T-cell (primary cell): ENCODE data around the gene HTRA1. TPM values are rescaled to one million over a fixed set of nuclear protein-coding genes. Genes with fewer than 3 reads are reported as not detected.

ENCODE experiments used
- ATAC-seq, 4 experiments: fragments of 200-7000 bp in 3 of 4; fragments of 150-1000 bp in 1 of 4; cut with Tn5 transposase; replicated peaks in 1 of 4; 1 replicate in 3 of 4; 2 replicates in 1 of 4; pipeline ENCODE4 v1.10.0; 2021; ENCODE audit warnings: moderate library complexity in 3 of 4, mild to moderate bottlenecking in 2 of 4, moderate number of reproducible peaks in 1 of 4
- CTCF ChIA-PET, 2 donors: fragments of 300-600 bp; sonication (Branson Sonifier 250); formaldehyde crosslinking; loops; one replicate each; lab custom pipeline; 2022; ENCODE audit warnings: antibody characterized with exemption in 2 of 2; lab: Charles Lee
- POLR2A ChIA-PET, 2 donors: fragments of 300-600 bp; sonication (Branson Sonifier 250); formaldehyde crosslinking; loops; one replicate each; lab custom pipeline; 2022; ENCODE audit warnings: antibody characterized with exemption in 2 of 2; lab: Charles Lee
- DNase-seq, 35 experiments: peaks; one replicate each; pipeline versions ENCODE4 v3.0.0 to v3.0.0-alpha.2; 2013 to 2023
- H3K27ac ChIP-seq: one replicate; pipeline ENCODE4 v1.5.1; 2013; ENCODE audit warnings: low read length
- H3K27me3 ChIP-seq, 2 experiments: replicated peaks in 1 of 2; 1 replicate in 1 of 2; 2 replicates in 1 of 2; pipeline versions ENCODE4 v1.6.1 to v1.7.0; 2013; ENCODE audit warnings: low read length in 1 of 2, mixed read lengths in 1 of 2; ENCODE audit not compliant: control insufficient read depth in 2 of 2, insufficient read depth in 2 of 2; ENCODE audit errors: extremely low read depth in 1 of 2
- H3K36me3 ChIP-seq, 2 donors: 1 replicate in 1 of 2; 2 replicates in 1 of 2; pipeline versions ENCODE4 v1.6.1 to v1.7.0; 2013; ENCODE audit warnings: low read length in 1 of 2; ENCODE audit not compliant: control insufficient read depth in 2 of 2, insufficient read depth in 1 of 2; ENCODE audit errors: extremely low read depth in 1 of 2
- H3K4me1 ChIP-seq, 2 experiments: 1 replicate in 1 of 2; 2 replicates in 1 of 2; pipeline versions ENCODE4 v1.6.1 to v1.7.0; 2013; ENCODE audit warnings: low read length in 2 of 2, mixed read lengths in 1 of 2; ENCODE audit not compliant: insufficient read depth in 2 of 2, control insufficient read depth in 1 of 2; ENCODE audit errors: extremely low read depth in 1 of 2
- H3K4me3 ChIP-seq, 2 donors: 1 replicate in 1 of 2; 2 replicates in 1 of 2; pipeline versions ENCODE4 v1.5.1 to v1.7.0; 2013; ENCODE audit warnings: mild to moderate bottlenecking in 2 of 2, low read length in 1 of 2, moderate library complexity in 1 of 2; ENCODE audit not compliant: control insufficient read depth in 1 of 2; ENCODE audit errors: extremely low read depth in 1 of 2
- H3K9me3 ChIP-seq: 2 replicates; pipeline ENCODE4 v1.7.0; 2013
- H3K27ac Mint-ChIP-seq, 2 donors: one replicate each; pipeline ENCODE4 v1.8.0; 2020 to 2021; ENCODE audit warnings: mild to moderate bottlenecking in 2 of 2, mixed read lengths in 2 of 2
- H3K27me3 Mint-ChIP-seq, 2 donors: one replicate each; pipeline ENCODE4 v1.8.0; 2021 to 2022; ENCODE audit warnings: mixed read lengths in 2 of 2
- H3K36me3 Mint-ChIP-seq: one replicate; pipeline ENCODE4 v1.8.0; 2021; ENCODE audit warnings: mixed read lengths
- H3K4me1 Mint-ChIP-seq, 3 donors: one replicate each; pipeline ENCODE4 v1.8.0; 2020 to 2022; ENCODE audit warnings: mixed read lengths in 3 of 3, mild to moderate bottlenecking in 1 of 3
- H3K4me3 Mint-ChIP-seq, 3 donors: one replicate each; pipeline ENCODE4 v1.8.0; 2020 to 2022; ENCODE audit warnings: mild to moderate bottlenecking in 3 of 3, mixed read lengths in 3 of 3, moderate library complexity in 3 of 3
- H3K9me3 Mint-ChIP-seq, 3 donors: one replicate each; pipeline ENCODE4 v1.8.0; 2020 to 2022; ENCODE audit warnings: mixed read lengths in 3 of 3
- WGBS: methylation state at CpG from one replicate; pipeline ENCODE4 v1.1.5; 2013; ENCODE audit warnings: missing lambda C conversion rate; ENCODE audit not compliant: insufficient coverage; 5-methylcytosine and 5-hydroxymethylcytosine counted together
- total RNA-seq, 35 experiments: library from RNA in 6 of 35; stranded (reverse) in 6 of 35; fragments of 120-200 nt in 1 of 35; gene quantifications; one replicate each; pipeline versions ENCODE4 v1.2.1 to v1.2.4 and lab custom pipeline; 2013 to 2026

The HTRA1 gene
- total RNA-seq, 5 donors from 2014 or later (not counting 1 experiment from before 2014, with no cell fraction given): 0.51 to 0.56 (median 0.55) TPM; not detected in 2

DNA sequence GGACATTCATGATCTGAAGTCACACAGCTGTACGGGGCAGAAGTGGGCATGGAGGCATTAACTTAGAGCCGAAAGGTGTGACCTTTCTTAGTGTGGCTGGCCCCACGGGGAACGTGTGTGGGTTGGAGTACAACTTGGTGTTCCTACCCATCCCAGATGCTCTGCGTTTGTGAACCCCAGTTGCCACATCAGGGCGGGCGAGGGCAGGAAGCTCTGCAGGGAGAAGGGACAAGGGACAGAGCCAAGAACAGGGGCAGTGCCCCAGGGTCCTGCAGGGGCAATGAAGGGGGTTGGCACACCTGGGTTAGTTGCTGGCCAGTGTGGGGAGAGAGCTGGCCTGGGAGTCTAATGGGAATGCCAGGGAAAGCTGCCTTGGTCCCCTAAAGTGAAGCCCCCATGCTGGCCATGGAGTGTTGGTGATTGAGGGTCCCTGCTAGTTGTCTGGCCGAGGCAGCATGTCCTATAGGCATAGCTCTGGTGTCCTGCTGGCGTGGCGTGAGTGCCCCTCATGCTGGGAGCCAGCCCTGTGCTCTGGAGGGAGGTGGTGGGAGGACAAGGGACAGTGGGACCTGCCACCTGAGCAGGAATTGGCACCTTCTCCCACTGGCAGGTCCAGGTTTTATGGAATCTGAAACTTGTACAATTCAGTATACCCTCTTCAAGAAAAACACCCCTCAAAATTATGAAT lies 18.9 kb downstream of the HTRA1 start:
- WGBS: 87% methylated on average over 7 of the region's 10 CpGs
- no peak for DNase-seq
- CTCF ChIA-PET: no interaction called here

DNA sequence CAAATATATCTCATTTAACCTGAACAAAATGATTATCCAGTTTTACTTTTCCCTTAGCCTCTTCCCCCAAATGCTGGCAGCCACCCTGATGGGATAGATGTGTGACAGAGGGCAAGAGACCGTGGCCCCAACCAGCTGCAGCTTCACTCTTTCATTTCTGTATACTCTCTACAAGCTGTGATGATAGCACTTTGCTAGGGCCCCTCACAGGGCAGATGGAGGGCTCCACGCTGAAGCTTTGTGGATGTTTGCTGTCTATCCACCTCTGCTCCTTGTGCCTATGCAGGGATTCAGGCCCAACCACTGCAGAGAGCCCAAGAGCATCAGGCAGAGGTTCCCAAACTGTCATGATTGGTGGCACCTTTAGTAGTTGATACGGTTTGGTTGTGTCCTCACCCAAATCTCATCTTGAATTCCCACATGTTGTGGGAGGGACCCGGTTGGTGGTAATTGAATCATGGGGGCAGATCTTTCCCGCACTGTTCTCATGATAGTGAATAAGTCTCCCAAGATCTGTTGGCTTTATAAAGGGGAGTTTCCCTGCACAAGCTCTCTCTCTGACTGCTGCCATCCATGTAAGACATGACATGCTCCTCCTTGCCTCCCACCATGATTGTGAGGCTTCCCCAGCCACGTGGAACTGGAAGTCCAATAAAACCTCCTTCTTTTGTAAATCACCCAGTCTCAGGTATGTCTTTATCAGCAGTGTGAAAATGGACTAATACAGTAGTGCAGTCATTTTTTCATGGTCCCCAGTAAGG lies 20.1 kb downstream of the HTRA1 start:
- ChIA-PET CTCF (no interaction called here), POLR2A (no interaction called here)
- Mint-ChIP-seq H3K27ac (no peak overlapping the region), H3K4me3 (no peak overlapping the region), H3K27me3 (peaks cover 6% of the 10 kb centered on the region in 2 donors), H3K9me3 (peaks cover 3 to 5% (median 4%) of the 10 kb centered on the region in 3 donors), H3K36me3 (no peaks in the 10 kb centered on the region), H3K4me1 (no peaks in the 10 kb centered on the region)
- DNase-seq (no peak), ATAC-seq (no peak)
- Histone ChIP-seq H3K4me1 (no peaks in the 10 kb centered on the region), H3K36me3 (no peaks in the 10 kb centered on the region), H3K9me3 (no peaks in the 10 kb centered on the region), H3K27ac (no peak overlapping the region), H3K4me3 (no peak overlapping the region), H3K27me3 (peaks cover 0 to 10% of the 10 kb centered on the region in 2 experiments)
- 83% methylated on average over 1 of the region's 6 CpGs for WGBS

More for the DNA sequence above, 18.9 kb downstream of the HTRA1 start:
- Mint-ChIP-seq H3K27me3 (peaks cover 6 to 11% of the 10 kb centered on the region in 2 donors), H3K4me3 (no peak overlapping the region), H3K4me1 (no peaks in the 10 kb centered on the region), H3K27ac (no peak overlapping the region), H3K36me3 (no peaks in the 10 kb centered on the region), H3K9me3 (peaks cover 3 to 5% (median 4%) of the 10 kb centered on the region in 3 donors)
- no peak for ATAC-seq
- no peaks in the 10 kb centered on the region for H3K36me3 ChIP-seq
- H3K4me1 ChIP-seq: no peaks in the 10 kb centered on the region
- H3K27ac ChIP-seq: no peak overlapping the region
- H3K4me3 ChIP-seq: no peak overlapping the region
- POLR2A ChIA-PET: no interaction called here
- H3K9me3 ChIP-seq: no peaks in the 10 kb centered on the region
- H3K27me3 ChIP-seq: peaks cover 0 to 14% of the 10 kb centered on the region in 2 experiments

DNA sequence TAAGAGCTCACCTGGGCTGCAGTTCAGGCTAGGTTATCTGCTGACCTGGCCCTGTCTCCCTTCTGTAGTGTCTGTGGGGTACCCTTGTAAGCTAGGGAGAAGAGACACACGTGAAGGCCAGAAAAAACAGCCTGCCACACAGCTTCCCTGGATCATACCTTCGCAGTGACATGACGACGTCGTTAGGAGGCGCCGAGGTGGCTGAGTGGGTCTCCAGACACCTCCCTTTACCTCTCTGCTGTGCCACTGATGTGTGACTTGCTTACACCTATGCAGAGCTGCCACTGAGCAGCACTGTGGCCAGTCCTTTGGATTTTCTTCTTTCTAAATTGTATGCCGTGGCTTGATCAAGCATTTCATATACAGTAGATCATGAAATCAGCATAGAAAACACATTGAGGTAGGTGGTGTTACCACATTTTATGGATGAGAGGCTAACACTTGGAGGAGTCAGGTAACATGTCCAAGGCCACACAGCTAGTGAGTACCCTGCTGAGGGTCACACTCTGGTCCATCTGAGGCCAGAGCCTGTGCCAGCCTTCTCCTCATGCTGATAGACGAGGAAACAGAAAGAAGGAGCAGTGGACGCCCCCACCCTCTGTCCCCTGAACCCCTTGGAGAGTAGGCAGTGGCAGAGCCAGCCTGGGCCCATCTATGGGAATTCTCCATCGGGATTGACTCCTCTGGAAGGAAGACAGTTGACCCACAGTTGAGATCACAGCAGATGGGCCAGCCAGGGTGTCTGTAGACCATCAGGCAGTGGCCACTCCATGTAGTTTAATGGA lies 23.1 kb downstream of the HTRA1 start:
- H3K4me3 ChIP-seq: no peak overlapping the region
- no peak overlapping the region for H3K27ac Mint-ChIP-seq
- ATAC-seq (no peak), DNase-seq (no peak)
- H3K4me1 Mint-ChIP-seq: no peaks in the 10 kb centered on the region
- H3K9me3 ChIP-seq: no peaks in the 10 kb centered on the region
- H3K4me1 ChIP-seq: no peaks in the 10 kb centered on the region
- no peaks in the 10 kb centered on the region for H3K36me3 Mint-ChIP-seq
- peaks cover 3 to 5% (median 4%) of the 10 kb centered on the region in 3 donors for H3K9me3 Mint-ChIP-seq
- H3K27ac ChIP-seq: no peak overlapping the region
- peaks cover 0 to 10% of the 10 kb centered on the region in 2 experiments for H3K27me3 ChIP-seq
- H3K27me3 Mint-ChIP-seq: peaks cover 3 to 4% of the 10 kb centered on the region in 2 donors
- no peak overlapping the region for H3K4me3 Mint-ChIP-seq
- 84% methylated on average over 8 of the region's 11 CpGs for WGBS
- ChIA-PET POLR2A (no interaction called here), CTCF (no interaction called here)
- no peaks in the 10 kb centered on the region for H3K36me3 ChIP-seq

DNA sequence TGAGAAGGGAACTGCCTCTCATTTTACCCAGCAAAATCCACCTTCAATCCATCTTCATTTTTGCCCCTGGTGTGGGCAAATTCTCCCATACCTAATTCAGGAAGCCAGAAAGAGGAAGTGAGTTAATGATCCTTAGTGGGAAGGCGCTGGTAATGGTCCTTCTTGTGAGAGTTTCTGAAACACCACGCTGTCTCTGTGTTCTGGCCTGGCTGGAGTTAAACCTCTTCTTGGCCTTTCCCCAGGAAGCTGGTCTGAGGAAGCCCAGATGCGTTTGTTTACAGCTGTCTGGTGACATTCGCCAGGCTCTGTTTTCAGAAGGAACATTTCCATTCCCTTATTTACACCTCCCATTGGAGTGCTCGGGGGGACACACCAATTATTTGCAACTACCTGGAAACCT lies 24.3 kb downstream of the HTRA1 start:
- Mint-ChIP-seq H3K27ac (no peak overlapping the region), H3K4me1 (peaks cover 0 to 3% (median under 1%) of the 10 kb centered on the region in 3 donors), H3K36me3 (no peaks in the 10 kb centered on the region), H3K27me3 (peaks cover 3 to 4% of the 10 kb centered on the region in 2 donors), H3K4me3 (no peak overlapping the region), H3K9me3 (peaks cover 3 to 5% (median 4%) of the 10 kb centered on the region in 3 donors)
- Histone ChIP-seq H3K36me3 (no peaks in the 10 kb centered on the region), H3K9me3 (no peaks in the 10 kb centered on the region), H3K27ac (no peak overlapping the region), H3K27me3 (peaks cover 0 to 7% of the 10 kb centered on the region in 2 experiments), H3K4me1 (no peaks in the 10 kb centered on the region), H3K4me3 (no peak overlapping the region)
- ATAC-seq (no peak), DNase-seq (no peak)
- ChIA-PET CTCF (no interaction called here), POLR2A (no interaction called here)
- 8% methylated on average over 2 of the region's 5 CpGs for WGBS

DNA sequence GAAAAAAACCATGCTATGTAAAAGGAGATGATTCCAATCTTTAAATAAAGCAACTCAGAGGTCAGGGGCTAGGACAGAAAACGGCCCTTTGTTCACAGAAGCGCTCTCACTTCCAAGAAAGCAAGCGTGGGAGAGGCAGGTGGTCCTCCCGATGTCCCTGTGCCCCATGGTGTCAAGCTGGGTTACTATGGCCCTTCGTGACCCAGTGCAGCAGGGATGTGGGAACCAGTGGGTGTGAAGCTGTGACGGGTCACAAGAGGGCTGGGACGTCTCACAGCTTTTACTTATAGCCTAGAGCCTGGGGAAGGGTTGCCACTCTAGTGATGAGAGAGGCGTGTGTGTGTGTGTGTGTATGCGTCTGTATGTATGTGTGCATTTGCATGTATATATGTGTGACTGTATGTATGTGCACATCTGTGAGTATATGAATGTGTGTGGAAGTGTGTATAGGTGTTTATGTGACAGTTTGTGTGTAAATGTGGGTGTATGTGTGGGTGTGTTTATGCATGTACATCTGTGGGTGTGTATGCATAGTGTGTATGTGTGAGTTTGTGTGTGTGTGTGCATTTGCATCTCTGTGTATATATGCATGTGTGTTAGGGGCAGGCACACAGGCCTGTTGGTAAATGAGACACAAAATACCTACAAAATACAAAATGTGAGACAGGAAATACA lies 25.2 kb downstream of the HTRA1 start:
- Histone ChIP-seq H3K36me3 (no peaks in the 10 kb centered on the region), H3K9me3 (no peaks in the 10 kb centered on the region), H3K27ac (no peak overlapping the region), H3K4me3 (no peak overlapping the region), H3K4me1 (peaks cover 0 to 9% of the 10 kb centered on the region in 2 experiments), H3K27me3 (peaks cover 0 to 11% of the 10 kb centered on the region in 2 experiments)
- ATAC-seq: no peak
- H3K4me1 Mint-ChIP-seq: peaks cover 6 to 12% (median 9%) of the 10 kb centered on the region in 3 donors
- 82% methylated on average over 9 of the region's 9 CpGs for WGBS
- H3K36me3 Mint-ChIP-seq: no peaks in the 10 kb centered on the region
- ChIA-PET POLR2A (no interaction called here), CTCF (no interaction called here)
- no peak overlapping the region for H3K4me3 Mint-ChIP-seq
- no peak for DNase-seq
- H3K9me3 Mint-ChIP-seq: peaks cover 3 to 4% (median 4%) of the 10 kb centered on the region in 3 donors
- no peak overlapping the region for H3K27ac Mint-ChIP-seq
- peaks cover 3 to 4% of the 10 kb centered on the region in 2 donors for H3K27me3 Mint-ChIP-seq
